Adrenal gland (tissue), 5 donors: ENCODE data around the gene WDTC1.

ENCODE experiments used
- POLR2A ChIP-seq, 2 donors: fragments of 450-650 bp; IDR thresholded peaks; one replicate each; pipeline ENCODE4 v1.6.1; 2017; ENCODE audit warnings: antibody characterized with exemption in 2 of 2, mild to moderate bottlenecking in 2 of 2, moderate library complexity in 1 of 2
- TF ChIP-seq, protein P1 (sequence below), 6 experiments: fragments of 450-650 bp in 4 of 6; fragments of 200-600 bp in 2 of 6; sonication (generic) in 1 of 6; IDR thresholded peaks; 1 replicate in 5 of 6; 2 replicates in 1 of 6; pipeline versions ENCODE4 v1.5.1 to v1.8.0; 2016 to 2021; ENCODE audit warnings: antibody characterized with exemption in 6 of 6, mild to moderate bottlenecking in 2 of 6, moderate library complexity in 1 of 6
- donor health status: DM: no; HTN: no; CAD: no.

DNA sequence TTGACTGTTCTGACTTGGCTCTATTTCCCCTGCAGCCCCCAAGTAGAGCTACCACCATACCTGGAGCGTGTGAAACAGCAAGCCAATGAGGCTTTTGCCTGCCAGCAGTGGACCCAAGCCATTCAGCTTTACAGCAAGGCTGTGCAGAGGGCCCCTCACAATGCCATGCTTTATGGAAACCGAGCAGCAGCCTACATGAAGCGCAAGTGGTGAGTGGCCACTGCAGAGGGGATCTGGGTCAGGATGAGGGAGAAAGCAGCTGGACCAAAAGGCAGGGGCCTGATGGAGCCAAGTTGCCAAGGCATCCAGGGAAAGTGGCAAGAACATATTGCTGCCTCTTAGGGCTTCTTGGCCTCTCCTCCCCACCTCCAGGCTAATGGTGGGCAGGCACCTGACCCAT, 63.5 kb downstream of the WDTC1 start:
- TF ChIP-seq POLR2A (IDR thresholded peaks at IDR 0.05) = no peak
- TF ChIP-seq, protein P1, sequence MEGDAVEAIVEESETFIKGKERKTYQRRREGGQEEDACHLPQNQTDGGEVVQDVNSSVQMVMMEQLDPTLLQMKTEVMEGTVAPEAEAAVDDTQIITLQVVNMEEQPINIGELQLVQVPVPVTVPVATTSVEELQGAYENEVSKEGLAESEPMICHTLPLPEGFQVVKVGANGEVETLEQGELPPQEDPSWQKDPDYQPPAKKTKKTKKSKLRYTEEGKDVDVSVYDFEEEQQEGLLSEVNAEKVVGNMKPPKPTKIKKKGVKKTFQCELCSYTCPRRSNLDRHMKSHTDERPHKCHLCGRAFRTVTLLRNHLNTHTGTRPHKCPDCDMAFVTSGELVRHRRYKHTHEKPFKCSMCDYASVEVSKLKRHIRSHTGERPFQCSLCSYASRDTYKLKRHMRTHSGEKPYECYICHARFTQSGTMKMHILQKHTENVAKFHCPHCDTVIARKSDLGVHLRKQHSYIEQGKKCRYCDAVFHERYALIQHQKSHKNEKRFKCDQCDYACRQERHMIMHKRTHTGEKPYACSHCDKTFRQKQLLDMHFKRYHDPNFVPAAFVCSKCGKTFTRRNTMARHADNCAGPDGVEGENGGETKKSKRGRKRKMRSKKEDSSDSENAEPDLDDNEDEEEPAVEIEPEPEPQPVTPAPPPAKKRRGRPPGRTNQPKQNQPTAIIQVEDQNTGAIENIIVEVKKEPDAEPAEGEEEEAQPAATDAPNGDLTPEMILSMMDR (IDR thresholded peaks at IDR 0.05) = no peak
